GM18907 (cell line): ENCODE data around the gene LRRK1.

Experiments used
- ATAC-seq: cut with Tn5 transposase; IDR thresholded peaks from one replicate; pipeline ENCODE4 v1.9.1; 2021; ENCODE audit warnings: mild to moderate bottlenecking, moderate library complexity; ENCODE audit not compliant: unreplicated experiment

LRRK1 gene

GRCh38 chr15:100918690-100919480 lies at the start of gene LRRK1:
Gene LRRK1 (plus strand): TSS chr15:100919357. CDS start chr15:100924633, 5,276 bp downstream.
- peak; percentile 35 for ATAC-seq

GRCh38 chr15:100873029-100873677 lies 46.0 kb upstream of the LRRK1 start:
- ATAC-seq, result peak; percentile 61

GRCh38 chr15:100875495-100875894 lies 43.7 kb upstream of the LRRK1 start:
- ATAC-seq, result no peak

- ATAC-seq, result no peak
Measured at GRCh38 chr15:100875976-100876375, 43.2 kb upstream of the LRRK1 start.

GRCh38 chr15:100877551-100877950 lies 41.6 kb upstream of the LRRK1 start:
- no peak for ATAC-seq

- no peak for ATAC-seq
Measured at GRCh38 chr15:100878130-100878529, 41.0 kb upstream of the LRRK1 start.

GRCh38 chr15:100878648-100879047 lies 40.5 kb upstream of the LRRK1 start:
- ATAC-seq, result no peak

GRCh38 chr15:100879061-100879463 lies 40.1 kb upstream of the LRRK1 start:
- ATAC-seq, result no peak

GRCh38 chr15:100879464-100880138 lies 39.6 kb upstream of the LRRK1 start, which contains the start of gene ALDH1A3:
Gene ALDH1A3 (plus strand): TSS chr15:100879831. CDS start chr15:100879908, 77 bp downstream.
- ATAC-seq, result no peak

GRCh38 chr15:100880139-100880896 lies 38.8 kb upstream of the LRRK1 start:
- ATAC-seq, result no peak

- ATAC-seq, result no peak
Measured at GRCh38 chr15:100880897-100881242, 38.3 kb upstream of the LRRK1 start.

GRCh38 chr15:100881573-100882336 lies 37.4 kb upstream of the LRRK1 start:
- no peak for ATAC-seq

GRCh38 chr15:100885116-100885515 lies 34.0 kb upstream of the LRRK1 start:
- no peak for ATAC-seq

GRCh38 chr15:100885811-100886210 lies 33.3 kb upstream of the LRRK1 start:
- no peak for ATAC-seq

GRCh38 chr15:100887211-100887913 lies 31.8 kb upstream of the LRRK1 start:
- no peak for ATAC-seq

GRCh38 chr15:100889385-100890050 lies 29.6 kb upstream of the LRRK1 start:
- ATAC-seq, result no peak

- ATAC-seq, result no peak
Measured at GRCh38 chr15:100890051-100890720, 29.0 kb upstream of the LRRK1 start.

- ATAC-seq, result no peak
Measured at GRCh38 chr15:100890850-100891249, 28.3 kb upstream of the LRRK1 start.
